Measurements from ENCODE around the gene ITGB5.
"Not testable (repeated sequence)": the region's sequence is repeated elsewhere in the genome, so short reads cannot be mapped to it uniquely, and the experiment has no call there.

ITGB5 gene

GRCh38 chr3:124829819-124830554 lies 57.2 kb downstream of the ITGB5 start:
- no peak for DNase-seq (ENCODE audit: insufficient read length, low spot score)
- TF ChIP-seq POLR2A (IDR thresholded peaks at IDR 0.05; ENCODE audit: low read depth, low read length) = no peak
- no peak for FAIRE-seq

- TF ChIP-seq POLR2A (IDR thresholded peaks at IDR 0.05; ENCODE audit: low read depth, low read length) = no peak
- no peak for DNase-seq (ENCODE audit: insufficient read length, low spot score)
- FAIRE-seq = no peak
Measured at GRCh38 chr3:124829178-124829818, 57.9 kb downstream of the ITGB5 start.

GRCh38 chr3:124827476-124828206 lies 59.5 kb downstream of the ITGB5 start:
- DNase-seq (ENCODE audit: insufficient read length, low spot score); FAIRE-seq: not testable (repeated sequence)

- TF ChIP-seq POLR2A (IDR thresholded peaks at IDR 0.05; ENCODE audit: low read depth, low read length) = no peak
- FAIRE-seq = peak; percentile 36
- no peak for DNase-seq (ENCODE audit: insufficient read length, low spot score)
Measured at GRCh38 chr3:124826703-124827102, 60.5 kb downstream of the ITGB5 start.

- no peak for FAIRE-seq
- TF ChIP-seq POLR2A (IDR thresholded peaks at IDR 0.05; ENCODE audit: low read depth, low read length) = no peak
- no peak for DNase-seq (ENCODE audit: insufficient read length, low spot score)
Measured at GRCh38 chr3:124824286-124824915, 62.8 kb downstream of the ITGB5 start.

GRCh38 chr3:124823648-124824047 lies 63.5 kb downstream of the ITGB5 start:
- no peak for FAIRE-seq
- DNase-seq (ENCODE audit: insufficient read length, low spot score) = no peak
- no peak for TF ChIP-seq POLR2A (IDR thresholded peaks at IDR 0.05; ENCODE audit: low read depth, low read length)

GRCh38 chr3:124823206-124823605 lies 64.0 kb downstream of the ITGB5 start:
- FAIRE-seq (no peak), DNase-seq (ENCODE audit: insufficient read length, low spot score) (no peak)
- TF ChIP-seq POLR2A (IDR thresholded peaks at IDR 0.05; ENCODE audit: low read depth, low read length) = no peak

GRCh38 chr3:124821356-124821755 lies 65.8 kb downstream of the ITGB5 start:
- TF ChIP-seq POLR2A (IDR thresholded peaks at IDR 0.05; ENCODE audit: low read depth, low read length) = no peak
- FAIRE-seq (no peak), DNase-seq (ENCODE audit: insufficient read length, low spot score) (no peak)

- DNase-seq (ENCODE audit: insufficient read length, low spot score) (no peak), FAIRE-seq (no peak)
- no peak for TF ChIP-seq POLR2A (IDR thresholded peaks at IDR 0.05; ENCODE audit: low read depth, low read length)
Measured at GRCh38 chr3:124818398-124819091, 68.6 kb downstream of the ITGB5 start.

- no peak for TF ChIP-seq POLR2A (IDR thresholded peaks at IDR 0.05; ENCODE audit: low read depth, low read length)
- FAIRE-seq (no peak), DNase-seq (ENCODE audit: insufficient read length, low spot score) (no peak)
Measured at GRCh38 chr3:124817079-124817478, 70.1 kb downstream of the ITGB5 start.

GRCh38 chr3:124816206-124816605 lies 71.0 kb downstream of the ITGB5 start:
- TF ChIP-seq POLR2A (IDR thresholded peaks at IDR 0.05; ENCODE audit: low read depth, low read length) = no peak
- DNase-seq (ENCODE audit: insufficient read length, low spot score) (no peak), FAIRE-seq (no peak)

- no peak for DNase-seq (ENCODE audit: insufficient read length, low spot score)
- TF ChIP-seq POLR2A (IDR thresholded peaks at IDR 0.05; ENCODE audit: low read depth, low read length) = no peak
- no peak for FAIRE-seq
Measured at GRCh38 chr3:124815781-124816180, 71.4 kb downstream of the ITGB5 start.

- DNase-seq (ENCODE audit: insufficient read length, low spot score) (no peak), FAIRE-seq (no peak)
- TF ChIP-seq POLR2A (IDR thresholded peaks at IDR 0.05; ENCODE audit: low read depth, low read length) = no peak
Measured at GRCh38 chr3:124814620-124815421, 72.3 kb downstream of the ITGB5 start.
